K562 (cell line): ENCODE data around the gene GRXCR2. TPM values are rescaled to one million over a fixed set of nuclear protein-coding genes. Genes with fewer than 3 reads are reported as not detected.

Experiments used
- ATAC-seq: fragments of 200-7000 bp; cut with Tn5 transposase; 3 replicates; pipeline ENCODE4 v1.9.1; 2020; ENCODE audit warnings: moderate library complexity
- BruUV-seq: library from RNA; stranded (reverse); fragments of 400-500 nt; replicated peaks from 2 replicates; lab custom pipeline; 2021; lab: Mats Ljungman, UMichigan
- CTCF ChIA-PET: fragments of 300-600 bp; formaldehyde crosslinking; extraction: SDS; loops from one replicate; lab custom pipeline; 2021; ENCODE audit warnings: low intra/inter-chr PET ratio; lab: Yijun Ruan, JAX
- POLR2A ChIA-PET: fragments of 300-600, 350-650 bp; sonication (Branson Sonifier 250); formaldehyde crosslinking; extraction: SDS; loops from one replicate; lab custom pipeline; 2021; ENCODE audit warnings: antibody characterized with exemption, inconsistent platforms; lab: Yijun Ruan, JAX
- DNase-seq, 4 experiments: peaks; one replicate each; pipeline versions ENCODE4 v3.0.0 to v3.0.0-alpha.2; 2011 to 2018; ENCODE audit warnings: low spot score in 3 of 4, mixed read lengths in 3 of 4; ENCODE audit errors: extremely low read depth in 1 of 4
- FAIRE-seq: peaks from 2 replicates; lab custom pipeline; 2011; peaks lifted over from hg19 to GRCh38; lab: Jason Lieb, UNC
- H2AFZ ChIP-seq: 2 replicates; pipeline ENCODE4 v1.6.0; 2011; ENCODE audit warnings: low read depth, low read length, control low read depth, inconsistent platforms
- H3K27ac ChIP-seq: fragments of 200-600 bp; 3 replicates; pipeline ENCODE4 v1.8.0; 2011; ENCODE audit warnings: low read depth, mild to moderate bottlenecking, control low read depth, inconsistent platforms, low read length, moderate library complexity, mixed read lengths; ENCODE audit errors: extremely low read depth
- H3K27me3 ChIP-seq, 2 experiments: fragments of 300-600 bp in 1 of 2; 2 replicates in 1 of 2; 3 replicates in 1 of 2; pipeline versions ENCODE4 v1.6.0 to v1.8.0; 2011; ENCODE audit warnings: inconsistent platforms in 2 of 2, low read length in 2 of 2, mild to moderate bottlenecking in 1 of 2, mixed read lengths in 1 of 2, moderate library complexity in 1 of 2; ENCODE audit not compliant: control insufficient read depth in 2 of 2, insufficient read depth in 2 of 2
- H3K36me3 ChIP-seq: fragments of 300-600 bp; 3 replicates; pipeline ENCODE4 v1.8.0; 2011; ENCODE audit warnings: mild to moderate bottlenecking, low read length, inconsistent platforms; ENCODE audit not compliant: control insufficient read depth, insufficient read depth
- H3K4me1 ChIP-seq, 2 experiments: fragments of 200-600 bp in 1 of 2; replicated peaks in 1 of 2; 2 replicates in 1 of 2; 3 replicates in 1 of 2; pipeline versions ENCODE4 v1.5.1 to v1.8.0; 2011; ENCODE audit warnings: inconsistent platforms in 2 of 2, low read length in 2 of 2, mild to moderate bottlenecking in 1 of 2, mixed read lengths in 1 of 2, moderate library complexity in 1 of 2; ENCODE audit not compliant: control insufficient read depth in 2 of 2, insufficient read depth in 2 of 2
- H3K4me2 ChIP-seq: 2 replicates; pipeline ENCODE4 v1.6.1; 2011; ENCODE audit warnings: low read length, control low read depth, inconsistent platforms, mixed read lengths; ENCODE audit not compliant: insufficient read depth
- H3K4me3 ChIP-seq: fragments of 200-600 bp; sonication (generic), shearing (Covaris generic); 2 replicates; pipeline ENCODE4 v1.5.1; 2016; ENCODE audit warnings: control low read depth, inconsistent platforms
- H3K79me2 ChIP-seq: fragments of 200-600 bp; 3 replicates; pipeline ENCODE4 v1.8.0; 2011; ENCODE audit warnings: low read length, inconsistent platforms; ENCODE audit not compliant: control insufficient read depth, insufficient read depth
- H3K9ac ChIP-seq, 2 experiments: 2 replicates each; pipeline versions ENCODE4 v1.6.0 to v1.6.1; 2011; ENCODE audit warnings: low read depth in 2 of 2, low read length in 2 of 2, control low read depth in 1 of 2, inconsistent platforms in 1 of 2, mild to moderate bottlenecking in 1 of 2, mixed read lengths in 1 of 2; ENCODE audit not compliant: insufficient read depth in 1 of 2
- H3K9me1 ChIP-seq: one replicate; pipeline ENCODE4 v1.6.0; 2011; ENCODE audit warnings: inconsistent platforms, mild to moderate bottlenecking, low read length, moderate library complexity; ENCODE audit not compliant: control insufficient read depth, insufficient read depth
- H3K9me3 ChIP-seq: replicated peaks from 2 replicates; pipeline ENCODE4 v1.5.1; 2011; ENCODE audit warnings: low read depth, low read length, inconsistent platforms; ENCODE audit not compliant: control insufficient read depth, insufficient read depth
- H4K20me1 ChIP-seq: replicated peaks from 2 replicates; pipeline ENCODE4 v1.6.1; 2011; ENCODE audit warnings: low read length, inconsistent platforms, mixed read lengths; ENCODE audit not compliant: control insufficient read depth, insufficient read depth
- CHD4 ChIP-seq: fragments of 200-600 bp; sonication (generic); IDR thresholded peaks from 3 replicates; pipeline ENCODE4 v1.6.1; 2012; ENCODE audit warnings: low read depth, mild to moderate bottlenecking, mixed read lengths, low read length, inconsistent platforms; ENCODE audit not compliant: insufficient read depth, insufficient replicate concordance, poor library complexity, severe bottlenecking
- KAT7 ChIP-seq: sonication (generic); formaldehyde crosslinking; IDR thresholded peaks from 2 replicates; pipeline ENCODE4 v1.8.0; 2022; ENCODE audit warnings: missing genetic modification reagents, mild to moderate bottlenecking, borderline replicate concordance
- KDM5B ChIP-seq: fragments of 200-600 bp; sonication (generic); IDR thresholded peaks from 2 replicates; pipeline ENCODE4 v1.6.1; 2012; ENCODE audit warnings: low read depth, mild to moderate bottlenecking, moderate library complexity, low read length, control low read depth, inconsistent platforms; ENCODE audit not compliant: insufficient replicate concordance
- NFIC ChIP-seq: fragments of 450-650 bp; IDR thresholded peaks from 2 replicates; pipeline ENCODE4 v1.6.1; 2017; ENCODE audit warnings: mild to moderate bottlenecking, inconsistent platforms
- NRF1 ChIP-seq, 2 experiments: fragments of 450-650 bp; IDR thresholded peaks in 1 of 2; conservative IDR thresholded peaks in 1 of 2; 2 replicates each; pipeline ENCODE4 v1.6.1; 2014; ENCODE audit warnings: mild to moderate bottlenecking in 2 of 2
- PHTF2 ChIP-seq: fragments of 250-450 bp; sonication (Bioruptor Pico); IDR thresholded peaks from 2 replicates; pipeline ENCODE4 v1.5.0; 2021; ENCODE audit warnings: mild to moderate bottlenecking
- TFE3 ChIP-seq: fragments of 450-650 bp; formaldehyde crosslinking; IDR thresholded peaks from 2 replicates; pipeline ENCODE4 v1.4.0; 2020; ENCODE audit warnings: mild to moderate bottlenecking, mixed read lengths
- WGBS: fragments of 100-300 bp; shearing (Covaris generic); methylation state at CpG from one replicate; pipeline ENCODE4 v1.1.6; 2016; ENCODE audit warnings: low coverage, mixed read lengths; ENCODE audit not compliant: insufficient coverage; ENCODE audit errors: missing lambda C conversion rate; 5-methylcytosine and 5-hydroxymethylcytosine counted together
- in situ Hi-C: fragments of 300-500 bp; cut with MboI; formaldehyde crosslinking; loops from 4 replicates; pipeline ENCODE4 v1.15.0; 2018; ENCODE audit warnings: inconsistent platforms, mixed read lengths
- intact Hi-C: fragments of 100-400 bp; cut with micrococcal nuclease; formaldehyde crosslinking; loops from 2 replicates; pipeline ENCODE4 v1.14.2; 2022
- polyA plus RNA-seq, 8 experiments: library from polyadenylated mRNA; depleted of rRNA in 4 of 8; stranded (reverse) in 5 of 8; unstranded in 3 of 8; fragments of >200 nt; fragmentation: Nextera tagmentation in 2 of 8; fragmentation: Illumina TruSeq in 1 of 8; extraction: Ambion mirVana in 2 of 8; extraction: Trizol in 1 of 8; gene quantifications; 2 replicates each; pipeline versions ENCODE4 v1.2.1 to v1.2.3, GENCODE V29; 2011 to 2014; ENCODE audit warnings: inconsistent platforms in 1 of 8, missing spikeins in 1 of 8
- total RNA-seq, 7 experiments: library from RNA; depleted of rRNA in 6 of 7; stranded (reverse); fragments of >200 nt in 6 of 7; fragmentation: Illumina TruSeq in 2 of 7; extraction: Trizol in 2 of 7; gene quantifications; 2 replicates each; pipeline versions ENCODE4 v1.2.1 to v1.2.3, GENCODE V29; 2011 to 2021; ENCODE audit warnings: low replicate concordance in 1 of 7
- TF ChIP-seq, protein P1 (sequence below): fragments of 450-650 bp; IDR thresholded peaks from 2 replicates; pipeline ENCODE4 v1.6.1; 2016; ENCODE audit warnings: missing biosample characterization, missing genetic modification characterization

The GRXCR2 gene
- total and polyA plus RNA-seq, 9 of the 15 experiments (the other 6 are each of a cell fraction or from before 2014, with no cell fraction given): not detected

- in situ Hi-C loops (no loop called here), intact Hi-C loops (loop anchor here (2.0 kb wide), 1 partner anchor 143 kb away; no protein-coding TSS in a partner anchor)
- Histone ChIP-seq H3K4me2 (no peak overlapping the region), H3K9ac (no peak overlapping the region), H2AFZ (no peak overlapping the region), H3K27me3 (no peaks in the 10 kb centered on the region), H3K9me3 (no peaks in the 10 kb centered on the region), H3K79me2 (peaks cover 31% of the 10 kb centered on the region), H3K9me1 (no peaks in the 10 kb centered on the region), H4K20me1 (no peaks in the 10 kb centered on the region), H3K27ac (no peak overlapping the region), H3K4me3 (no peak overlapping the region), H3K36me3 (peaks cover 11% of the 10 kb centered on the region), H3K4me1 (peaks cover 3 to 9% of the 10 kb centered on the region in 2 experiments; a peak in 2 of 5 replicates)
- FAIRE-seq (no peak), ATAC-seq (no peak), DNase-seq (no peak)
- POLR2A ChIA-PET: interaction anchor here (1.1 kb wide), 1 partner anchor 23 kb away, joined by 3 read pairs; no protein-coding TSS in a partner anchor
- 73% methylated on average over 3 of the region's 4 CpGs for WGBS
- BruUV-seq: no TSS peak
- CTCF ChIA-PET: no interaction called here
- peak; percentile 62 for TF ChIP-seq TFE3
- no peak for TF ChIP-seq NRF1 (conservative IDR thresholded peaks at IDR 0.05 in 1 of 2, IDR thresholded peaks at IDR 0.05 in 1 of 2)
Observed at GRCh38 chr5:145824040-145824439, 48.8 kb downstream of the GRXCR2 start.

DNA sequence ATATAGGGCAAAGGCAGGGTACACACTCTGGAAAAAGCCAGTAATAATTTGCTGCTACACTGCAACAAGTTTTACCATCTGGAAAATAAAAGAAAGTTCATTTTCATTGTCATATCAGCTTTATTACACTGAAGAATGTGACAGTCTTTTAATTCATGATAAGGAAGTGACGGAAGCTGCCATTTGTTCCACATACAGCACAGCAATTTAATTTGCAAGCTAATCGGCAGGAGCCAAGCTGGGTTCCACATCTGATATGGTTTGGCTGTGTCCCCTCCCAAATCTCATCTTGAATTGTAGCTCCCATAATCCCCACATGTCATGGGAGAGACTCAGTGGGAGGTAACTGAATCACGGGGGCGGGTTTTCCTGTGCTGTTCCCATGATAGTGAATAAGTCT, 54.2 kb downstream of the GRXCR2 start:
- 73% methylated on average over 4 of the region's 4 CpGs for WGBS

More for the DNA sequence above, 54.2 kb downstream of the GRXCR2 start:
- no peaks in the 10 kb centered on the region for H3K9me3 ChIP-seq
- H3K27ac ChIP-seq: no peak overlapping the region
- H3K4me2 ChIP-seq: no peak overlapping the region
- BruUV-seq: no TSS peak
- no peak overlapping the region for H3K9ac ChIP-seq
- no peak for TF ChIP-seq NFIC
- TF ChIP-seq CHD4: no peak
- no peak for TF ChIP-seq KDM5B
- no peak for TF ChIP-seq KAT7 (CRISPR knock-in tag)
- TF ChIP-seq, protein P1, sequence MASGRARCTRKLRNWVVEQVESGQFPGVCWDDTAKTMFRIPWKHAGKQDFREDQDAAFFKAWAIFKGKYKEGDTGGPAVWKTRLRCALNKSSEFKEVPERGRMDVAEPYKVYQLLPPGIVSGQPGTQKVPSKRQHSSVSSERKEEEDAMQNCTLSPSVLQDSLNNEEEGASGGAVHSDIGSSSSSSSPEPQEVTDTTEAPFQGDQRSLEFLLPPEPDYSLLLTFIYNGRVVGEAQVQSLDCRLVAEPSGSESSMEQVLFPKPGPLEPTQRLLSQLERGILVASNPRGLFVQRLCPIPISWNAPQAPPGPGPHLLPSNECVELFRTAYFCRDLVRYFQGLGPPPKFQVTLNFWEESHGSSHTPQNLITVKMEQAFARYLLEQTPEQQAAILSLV (tag): no peak
- no peak for TF ChIP-seq PHTF2 (CRISPR knock-in tag)
- FAIRE-seq: no peak
- POLR2A ChIA-PET: no interaction called here
- H4K20me1 ChIP-seq: no peaks in the 10 kb centered on the region
- H3K27me3 ChIP-seq: no peaks in the 10 kb centered on the region
- no peaks in the 10 kb centered on the region for H3K79me2 ChIP-seq
- peaks cover 33% of the 10 kb centered on the region for H3K36me3 ChIP-seq
- CTCF ChIA-PET: no interaction called here
- H2AFZ ChIP-seq: no peak overlapping the region
- H3K4me3 ChIP-seq: no peak overlapping the region
- no peak for DNase-seq
- no peaks in the 10 kb centered on the region for H3K9me1 ChIP-seq
- no peak for ATAC-seq
- in situ Hi-C loops (no loop called here), intact Hi-C loops (no loop called here)
- no peaks in the 10 kb centered on the region for H3K4me1 ChIP-seq
